ENCODE data around the gene XXYLT1. TPM values are rescaled to one million over a fixed set of nuclear protein-coding genes. Genes with fewer than 3 reads are reported as not detected.
A peak's percentile ranks its signal among the peaks of the same experiment; 100 is the strongest.

XXYLT1 gene
- total RNA-seq, 1 donor from 2014 or later = 16.4 TPM

GRCh38 chr3:195239121-195239520, 31.8 kb downstream of the XXYLT1 start:
- Histone ChIP-seq H3K9me3 (ENCODE audit: low read depth) (no peaks in the 10 kb centered on the region), H3K36me3 (no peaks in the 10 kb centered on the region), H3K4me3 (no peak overlapping the region), H2AFZ (replicated peaks) (no peak overlapping the region), H3K9ac (no peak overlapping the region), H3K4me1 (no peaks in the 10 kb centered on the region), H3K79me2 (ENCODE audit: low read depth) (peaks cover 33% of the 10 kb centered on the region), H4K20me1 (ENCODE audit: low read depth) (no peaks in the 10 kb centered on the region), H3F3A (ENCODE audit: low read depth) (no peaks in the 10 kb centered on the region), H3K27ac (no peak overlapping the region), H3K4me2 (no peak overlapping the region), H3K27me3 (no peaks in the 10 kb centered on the region)
- Mint-ChIP-seq H3K4me3 (no peak overlapping the region), H3K4me1 (peaks cover 21% of the 10 kb centered on the region), H3K9me3 (peaks cover 16% of the 10 kb centered on the region), H3K36me3 (peaks cover 26% of the 10 kb centered on the region), H3K27ac (no peak overlapping the region), H3K27me3 (ENCODE audit: insufficient read depth, low read depth) (peaks cover 2% of the 10 kb centered on the region)
- peak; percentile 4 for TF ChIP-seq CTCF (IDR thresholded peaks at IDR 0.05)
- TF ChIP-seq EZH2 (IDR thresholded peaks at IDR 0.05) = no peak
- no peak for DNase-seq (ENCODE audit: low spot score)

GRCh38 chr3:195238586-195239118, 32.3 kb downstream of the XXYLT1 start:
- Mint-ChIP-seq H3K4me1 (peaks cover 17% of the 10 kb centered on the region), H3K27me3 (ENCODE audit: insufficient read depth, low read depth) (peaks cover 2% of the 10 kb centered on the region), H3K9me3 (peaks cover 16% of the 10 kb centered on the region), H3K4me3 (no peak overlapping the region), H3K27ac (no peak overlapping the region), H3K36me3 (peaks cover 26% of the 10 kb centered on the region)
- Histone ChIP-seq H3K4me2 (no peak overlapping the region), H3K27me3 (no peaks in the 10 kb centered on the region), H3K9me3 (ENCODE audit: low read depth) (no peaks in the 10 kb centered on the region), H4K20me1 (ENCODE audit: low read depth) (no peaks in the 10 kb centered on the region), H3K79me2 (ENCODE audit: low read depth) (peaks cover 28% of the 10 kb centered on the region), H2AFZ (replicated peaks) (no peak overlapping the region), H3K4me1 (no peaks in the 10 kb centered on the region), H3K36me3 (no peaks in the 10 kb centered on the region), H3K27ac (no peak overlapping the region), H3K9ac (no peak overlapping the region), H3F3A (ENCODE audit: low read depth) (no peaks in the 10 kb centered on the region), H3K4me3 (no peak overlapping the region)
- no peak for DNase-seq (ENCODE audit: low spot score)
- no peak for TF ChIP-seq EZH2 (IDR thresholded peaks at IDR 0.05)

- Mint-ChIP-seq H3K27me3 (ENCODE audit: insufficient read depth, low read depth) (peaks cover 2% of the 10 kb centered on the region), H3K4me3 (no peak overlapping the region), H3K36me3 (peaks cover 28% of the 10 kb centered on the region), H3K27ac (no peak overlapping the region), H3K9me3 (peaks cover 18% of the 10 kb centered on the region), H3K4me1 (peaks cover 13% of the 10 kb centered on the region)
- H3F3A ChIP-seq (ENCODE audit: low read depth) = no peaks in the 10 kb centered on the region
- no peaks in the 10 kb centered on the region for H3K27me3 ChIP-seq
- no peak overlapping the region for H3K4me2 ChIP-seq
- no peaks in the 10 kb centered on the region for H3K4me1 ChIP-seq
- H3K4me3 ChIP-seq = no peak overlapping the region
- H3K9ac ChIP-seq = no peak overlapping the region
- no peak for DNase-seq (ENCODE audit: low spot score)
- H3K9me3 ChIP-seq (ENCODE audit: low read depth) = no peaks in the 10 kb centered on the region
- H3K36me3 ChIP-seq = no peaks in the 10 kb centered on the region
- no peak overlapping the region for H3K27ac ChIP-seq
- no peak for TF ChIP-seq CTCF (IDR thresholded peaks at IDR 0.05)
- no peak for TF ChIP-seq EZH2 (IDR thresholded peaks at IDR 0.05)
- TF ChIP-seq EZH2phosphoT487 (IDR thresholded peaks at IDR 0.05) = no peak
- H2AFZ ChIP-seq (replicated peaks) = no peak overlapping the region
- H4K20me1 ChIP-seq (ENCODE audit: low read depth) = no peaks in the 10 kb centered on the region
- H3K79me2 ChIP-seq (ENCODE audit: low read depth) = peaks cover 24% of the 10 kb centered on the region
These were observed 32.8 kb downstream of the XXYLT1 start for GRCh38 chr3:195238081-195238571.

- no peak for TF ChIP-seq EZH2phosphoT487 (IDR thresholded peaks at IDR 0.05)
- no peak for DNase-seq (ENCODE audit: low spot score)
- Histone ChIP-seq H3K79me2 (ENCODE audit: low read depth) (peaks cover 13% of the 10 kb centered on the region), H3K4me2 (no peak overlapping the region), H3K36me3 (no peaks in the 10 kb centered on the region), H2AFZ (replicated peaks) (no peak overlapping the region), H3K27ac (no peak overlapping the region), H3K4me3 (no peak overlapping the region), H4K20me1 (ENCODE audit: low read depth) (no peaks in the 10 kb centered on the region), H3K27me3 (no peaks in the 10 kb centered on the region), H3K9me3 (ENCODE audit: low read depth) (no peaks in the 10 kb centered on the region), H3F3A (ENCODE audit: low read depth) (no peaks in the 10 kb centered on the region), H3K4me1 (no peaks in the 10 kb centered on the region), H3K9ac (no peak overlapping the region)
- Mint-ChIP-seq H3K9me3 (peaks cover 26% of the 10 kb centered on the region), H3K27me3 (ENCODE audit: insufficient read depth, low read depth) (peaks cover 2% of the 10 kb centered on the region), H3K4me1 (peaks cover 11% of the 10 kb centered on the region), H3K36me3 (peaks cover 31% of the 10 kb centered on the region), H3K4me3 (no peak overlapping the region), H3K27ac (no peak overlapping the region)
These were observed 34.0 kb downstream of the XXYLT1 start for GRCh38 chr3:195236801-195237570.
